Heart left ventricle (tissue), 16 donors: Measurements from ENCODE around the gene PRICKLE4. TPM values are rescaled to one million over a fixed set of nuclear protein-coding genes. Genes with fewer than 3 reads are reported as not detected.
A peak's percentile ranks its signal among the peaks of the same experiment; 100 is the strongest.

Experiments
- ATAC-seq, 4 donors: fragments of 200-7000 bp; cut with Tn5 transposase; one replicate each; pipeline ENCODE4 v1.9.1; 2020 to 2022; ENCODE audit warnings: moderate library complexity in 4 of 4, mild to moderate bottlenecking in 3 of 4, moderate number of reproducible peaks in 1 of 4
- DNase-seq, 5 donors: peaks; one replicate each; pipeline ENCODE4 v3.0.0-alpha.2; 2020
- H3K27ac ChIP-seq, 12 donors: fragments of 200-600 bp; sonication (generic) in 4 of 12; one replicate each; pipeline versions ENCODE4 v1.5.0 to v1.8.0; 2016 to 2022; ENCODE audit warnings: mild to moderate bottlenecking in 2 of 12
- H3K27me3 ChIP-seq, 9 donors: fragments of 200-600 bp; sonication (generic) in 2 of 9; one replicate each; pipeline versions ENCODE4 v1.5.1 to v1.8.0; 2016 to 2022; ENCODE audit warnings: mild to moderate bottlenecking in 3 of 9
- H3K36me3 ChIP-seq, 9 donors: fragments of 200-600 bp; sonication (generic) in 2 of 9; one replicate each; pipeline versions ENCODE4 v1.5.0 to v1.8.0; 2018 to 2022; ENCODE audit warnings: mild to moderate bottlenecking in 2 of 9
- H3K4me1 ChIP-seq, 12 donors: fragments of 200-600 bp; sonication (generic) in 4 of 12; one replicate each; pipeline versions ENCODE4 v1.5.0 to v1.8.0; 2016 to 2022; ENCODE audit warnings: mild to moderate bottlenecking in 3 of 12
- H3K4me3 ChIP-seq, 12 donors: fragments of 200-600 bp; sonication (generic) in 4 of 12; one replicate each; pipeline versions ENCODE4 v1.5.0 to v1.8.0; 2017 to 2022; ENCODE audit warnings: mild to moderate bottlenecking in 9 of 12, moderate library complexity in 4 of 12
- H3K9me3 ChIP-seq, 12 donors: fragments of 200-600 bp; sonication (generic) in 4 of 12; one replicate each; pipeline versions ENCODE4 v1.5.0 to v1.8.0; 2016 to 2022; ENCODE audit warnings: mild to moderate bottlenecking in 1 of 12
- CTCF ChIP-seq, 12 donors: fragments of 200-600 bp; sonication (generic) in 4 of 12; IDR thresholded peaks; one replicate each; pipeline versions ENCODE4 v1.5.0 to v1.8.0; 2018 to 2022; ENCODE audit warnings: antibody characterized with exemption in 12 of 12, mild to moderate bottlenecking in 5 of 12
- POLR2A ChIP-seq, 2 donors: fragments of 450-650 bp; IDR thresholded peaks; one replicate each; pipeline ENCODE4 v1.6.1; 2017; ENCODE audit warnings: antibody characterized with exemption in 2 of 2, mild to moderate bottlenecking in 2 of 2, moderate library complexity in 2 of 2
- WGBS, 4 donors: extraction: QIAGEN DNeasy Blood & Tissue Kit in 2 of 4; methylation state at CpG; one replicate each; pipeline versions ENCODE4 v1.1.5 to v1.1.7; 2013 to 2018; 5-methylcytosine and 5-hydroxymethylcytosine counted together
- intact Hi-C, 10 donors: fragments of 100-400 bp; cut with DNase I; formaldehyde crosslinking; loops; one replicate each; pipeline versions ENCODE4 v1.11.1 to v1.14.2; 2022
- polyA plus RNA-seq, 2 donors: library from polyadenylated mRNA; stranded (reverse); fragments of 200-250 nt; gene quantifications; one replicate each; pipeline ENCODE4 v1.2.3, GENCODE V29; 2013
- total RNA-seq, 9 donors: library from RNA; depleted of rRNA in 2 of 9; stranded (reverse); fragments of >200 nt in 2 of 9; fragmentation: NEBNext Ultra II Directional in 3 of 9; extraction: Animal tissue kit (Norgen Biotek cat#: 25700) in 3 of 9; gene quantifications; one replicate each; pipeline versions ENCODE4 v1.1.0 to v1.2.4, GENCODE V29; 2016 to 2023
- donor health status: ischemic (EF 13 %, LVEDD 7.1; RV severe dilation, severe dysfunction).
- donor health status: healthy with polysubstance abuse.
- donor health status: DM: no; HTN: yes; CAD: no.
- donor health status: DM: no; HTN: no; CAD: no.
- donor health status: ischemic (EF 25% LVEDD 6.9; RV normal size, moderate dysfunction).
- donor health status: ischemic (EF 25% LVEDD 5.7; RV mildly dilated, moderate dysfunction).
- donor health status: healthy.
- donor health status: DM: yes; HTN: yes; CAD: no.
- donor health status: ischemic (EF 35%, LVEDD 5.7; RV mildly dilated, moderate dysfunction).
- donor health status: nonischemic (EF 11% LVEDD 7.7; RV severe dilation, severe dysfunction).
- donor health status: DM: yes; HTN: yes; CAD: no.
- donor health status: PGD.
- donor health status: ischemic (EF 29% LVEDD 5.4; RV normal size, mild dysfunction).
- donor health status: nonischemic (EF 23%, LVEDD 6.1; RV moderate dilation, normal function).

Gene PRICKLE4
- total and polyA plus RNA-seq, 11 donors: 1.1 to 3.9 (median 1.9) TPM

GRCh38 chr6:41767112-41767833, 13.3 kb upstream of the PRICKLE4 start:
- TF ChIP-seq POLR2A (IDR thresholded peaks at IDR 0.05) (no peak), CTCF (IDR thresholded peaks at IDR 0.05) (no peak)
- H3K9me3 ChIP-seq: no peaks in the 10 kb centered on the region
- H3K27me3 ChIP-seq: no peaks in the 10 kb centered on the region
- peak overlapping the region in 11 of 12 donors; percentile 32 to 79 (median 61) for H3K27ac ChIP-seq
- WGBS, 4 donors: 16 to 27% (median 19%) methylated on average over 10 to 12 of the region's 12 CpGs
- intact Hi-C loops: loop anchor here in 1 of 10 donors (5.0 kb wide), 1 partner anchor 60 kb away; no protein-coding TSS in a partner anchor
- no peak overlapping the region for H3K4me3 ChIP-seq
- DNase-seq: peak in 4 of 5 donors; percentile 71 to 78 (median 72)
- ATAC-seq: peak; percentile 78 to 92 (median 88)
- H3K4me1 ChIP-seq: peaks cover 0 to 28% (median 19%) of the 10 kb centered on the region in 12 donors
- peaks cover 0 to 30% (median 22%) of the 10 kb centered on the region in 9 donors for H3K36me3 ChIP-seq

- peaks cover 0 to 28% (median 19%) of the 10 kb centered on the region in 12 donors for H3K4me1 ChIP-seq
- H3K4me3 ChIP-seq: no peak overlapping the region
- H3K36me3 ChIP-seq: peaks cover 0 to 45% (median 36%) of the 10 kb centered on the region in 9 donors
- ATAC-seq (no peak), DNase-seq (no peak)
- H3K27ac ChIP-seq: peak overlapping the region in 1 of 12 donors; percentile 73
- WGBS, 4 donors: 67 to 75% (median 72%) methylated on average over 7 to 10 of the region's 10 CpGs
- TF ChIP-seq POLR2A (IDR thresholded peaks at IDR 0.05) (no peak), CTCF (IDR thresholded peaks at IDR 0.05) (no peak)
- H3K9me3 ChIP-seq: no peaks in the 10 kb centered on the region
- intact Hi-C loops: loop anchor here in 1 of 10 donors (5.0 kb wide), 1 partner anchor 61 kb away; no protein-coding TSS in a partner anchor
- no peaks in the 10 kb centered on the region for H3K27me3 ChIP-seq
Observed at GRCh38 chr6:41768545-41769308, 11.9 kb upstream of the PRICKLE4 start.

GRCh38 chr6:41769376-41769775, 11.2 kb upstream of the PRICKLE4 start:
- ATAC-seq (no peak), DNase-seq (no peak)
- TF ChIP-seq POLR2A (IDR thresholded peaks at IDR 0.05) (no peak), CTCF (IDR thresholded peaks at IDR 0.05) (no peak)
- 94 to 100% (median 97%) methylated on average over 8 of the region's 8 CpGs for WGBS, 4 donors
- Histone ChIP-seq H3K4me1 (peaks cover 0 to 28% (median 19%) of the 10 kb centered on the region in 12 donors), H3K9me3 (no peaks in the 10 kb centered on the region), H3K36me3 (peaks cover 0 to 51% (median 43%) of the 10 kb centered on the region in 9 donors), H3K27me3 (no peaks in the 10 kb centered on the region), H3K4me3 (no peak overlapping the region), H3K27ac (no peak overlapping the region)
- intact Hi-C loops: loop anchor here in 1 of 10 donors (5.0 kb wide), 1 partner anchor 62 kb away; no protein-coding TSS in a partner anchor
